Coronary artery (tissue), 2 donors: ENCODE measurements around the gene SNED1.
A peak's percentile ranks its signal among the peaks of the same experiment; 100 is the strongest.

Experiments
- DNase-seq: peaks from one replicate; pipeline ENCODE4 v3.0.0-alpha.2; 2017; ENCODE audit warnings: low spot score
- H3K27ac ChIP-seq, 2 donors: fragments of 200-600 bp; sonication (generic); one replicate each; pipeline ENCODE4 v1.5.1; 2016 to 2019
- H3K4me3 ChIP-seq: fragments of 200-600 bp; sonication (generic); 2 replicates; pipeline ENCODE4 v1.5.1; 2016; ENCODE audit warnings: mild to moderate bottlenecking, moderate library complexity
- TF ChIP-seq, protein P1 (sequence below): fragments of 200-600 bp; sonication (generic); IDR thresholded peaks from one replicate; pipeline ENCODE4 v1.5.1; 2019; ENCODE audit warnings: antibody characterized with exemption

SNED1 gene

DNA sequence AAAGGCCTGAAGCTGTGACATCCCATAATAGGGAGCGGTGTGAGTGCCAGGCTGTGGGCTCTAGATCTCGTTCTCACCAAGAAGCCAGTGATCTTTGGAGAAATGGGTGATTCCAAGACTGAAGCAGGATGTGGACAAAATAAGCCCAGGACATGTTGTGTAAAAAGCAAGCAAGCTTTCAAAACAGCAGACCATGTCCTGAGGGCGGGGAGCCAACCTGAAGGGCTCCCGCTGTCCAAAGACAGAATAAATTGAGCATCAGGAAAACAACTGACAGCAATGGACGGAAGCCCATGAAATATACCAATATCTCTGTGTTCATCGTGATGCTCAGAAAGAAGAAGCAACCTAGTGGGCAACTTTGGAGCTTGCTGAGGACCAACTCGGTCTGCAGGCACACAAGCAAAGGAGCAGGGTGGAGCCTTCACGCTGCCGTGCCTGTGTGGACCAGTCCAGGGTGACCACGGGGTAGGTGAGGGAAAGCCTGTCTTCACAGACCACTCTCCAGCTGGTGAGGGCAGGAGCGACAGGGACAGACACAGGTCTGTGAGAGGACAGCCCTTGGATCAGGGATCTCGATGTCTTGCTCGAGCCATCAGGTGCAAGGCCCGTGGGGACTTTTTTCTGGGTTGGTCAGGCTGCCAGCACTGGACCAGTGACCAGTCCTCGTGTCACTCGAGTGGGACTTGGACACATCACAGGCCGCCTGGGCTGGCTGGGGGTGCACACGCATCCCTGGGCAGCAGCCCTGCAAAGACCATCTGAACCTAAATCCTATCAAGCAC, 82.2 kb downstream of the SNED1 start:
- H3K27ac ChIP-seq, result no peak overlapping the region
- H3K4me3 ChIP-seq, result no peak overlapping the region
- peak; percentile 71 for DNase-seq
- TF ChIP-seq, protein P1, sequence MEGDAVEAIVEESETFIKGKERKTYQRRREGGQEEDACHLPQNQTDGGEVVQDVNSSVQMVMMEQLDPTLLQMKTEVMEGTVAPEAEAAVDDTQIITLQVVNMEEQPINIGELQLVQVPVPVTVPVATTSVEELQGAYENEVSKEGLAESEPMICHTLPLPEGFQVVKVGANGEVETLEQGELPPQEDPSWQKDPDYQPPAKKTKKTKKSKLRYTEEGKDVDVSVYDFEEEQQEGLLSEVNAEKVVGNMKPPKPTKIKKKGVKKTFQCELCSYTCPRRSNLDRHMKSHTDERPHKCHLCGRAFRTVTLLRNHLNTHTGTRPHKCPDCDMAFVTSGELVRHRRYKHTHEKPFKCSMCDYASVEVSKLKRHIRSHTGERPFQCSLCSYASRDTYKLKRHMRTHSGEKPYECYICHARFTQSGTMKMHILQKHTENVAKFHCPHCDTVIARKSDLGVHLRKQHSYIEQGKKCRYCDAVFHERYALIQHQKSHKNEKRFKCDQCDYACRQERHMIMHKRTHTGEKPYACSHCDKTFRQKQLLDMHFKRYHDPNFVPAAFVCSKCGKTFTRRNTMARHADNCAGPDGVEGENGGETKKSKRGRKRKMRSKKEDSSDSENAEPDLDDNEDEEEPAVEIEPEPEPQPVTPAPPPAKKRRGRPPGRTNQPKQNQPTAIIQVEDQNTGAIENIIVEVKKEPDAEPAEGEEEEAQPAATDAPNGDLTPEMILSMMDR, result no peak

DNA sequence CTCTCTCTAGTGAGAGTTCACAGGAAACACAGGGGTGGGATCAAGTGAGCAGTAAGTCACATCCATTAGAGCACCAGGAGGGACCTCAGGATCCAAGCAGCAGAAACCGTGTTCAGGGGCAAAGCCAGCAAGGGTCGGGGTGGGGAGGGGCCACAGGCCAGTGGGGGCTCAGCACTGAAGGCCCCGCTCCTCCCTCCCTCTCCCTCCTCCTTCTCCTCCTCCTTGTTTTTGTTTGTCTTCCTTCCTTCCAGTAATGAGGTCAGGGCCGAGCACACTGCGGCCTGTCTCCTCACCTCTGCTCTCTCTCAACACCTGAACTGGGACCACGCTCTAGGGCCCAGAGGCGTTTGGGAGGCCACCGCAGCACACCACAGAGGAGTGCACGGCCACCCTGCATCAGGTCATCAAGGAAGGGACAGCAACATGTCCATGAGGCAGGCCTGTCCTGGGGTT, 82.8 kb downstream of the SNED1 start:
- TF ChIP-seq, protein P1, result no peak
- Histone ChIP-seq H3K4me3 (no peak overlapping the region), H3K27ac (no peak overlapping the region)
- DNase-seq, result peak; percentile 72

DNA sequence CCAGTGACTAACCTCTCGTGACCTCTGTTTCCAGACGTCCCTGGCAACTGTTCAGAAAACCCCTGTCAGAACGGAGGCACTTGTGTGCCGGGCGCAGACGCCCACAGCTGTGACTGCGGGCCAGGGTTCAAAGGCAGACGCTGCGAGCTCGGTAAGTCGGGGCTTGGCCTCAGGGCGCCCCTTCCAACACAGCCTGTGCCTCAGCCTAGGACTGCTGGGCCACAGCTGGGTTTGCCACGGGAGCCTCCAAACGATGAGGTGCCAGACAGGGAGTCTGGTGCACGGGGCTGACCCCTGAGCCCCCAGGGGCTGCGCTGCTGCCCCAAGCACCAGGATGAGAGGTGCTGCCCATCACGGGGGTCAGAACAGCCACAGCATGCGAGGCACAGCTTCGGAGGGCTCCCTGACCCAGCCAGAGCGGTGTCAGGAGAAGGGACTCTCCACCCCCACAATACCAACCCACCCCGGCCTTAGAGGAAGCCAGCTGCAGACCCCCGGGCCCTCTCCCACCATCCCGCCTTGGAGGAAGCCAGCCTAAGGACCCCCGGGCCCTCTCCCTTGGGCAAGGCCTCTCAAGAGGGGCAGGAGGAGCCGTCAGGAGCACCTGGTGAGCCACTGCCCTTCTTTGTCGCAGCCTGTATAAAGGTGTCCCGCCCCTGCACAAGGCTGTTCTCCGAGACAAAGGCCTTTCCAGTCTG, 83.4 kb downstream of the SNED1 start:
- TF ChIP-seq, protein P1, result no peak
- no peak overlapping the region for H3K27ac ChIP-seq
- DNase-seq, result peak; percentile 60

DNA sequence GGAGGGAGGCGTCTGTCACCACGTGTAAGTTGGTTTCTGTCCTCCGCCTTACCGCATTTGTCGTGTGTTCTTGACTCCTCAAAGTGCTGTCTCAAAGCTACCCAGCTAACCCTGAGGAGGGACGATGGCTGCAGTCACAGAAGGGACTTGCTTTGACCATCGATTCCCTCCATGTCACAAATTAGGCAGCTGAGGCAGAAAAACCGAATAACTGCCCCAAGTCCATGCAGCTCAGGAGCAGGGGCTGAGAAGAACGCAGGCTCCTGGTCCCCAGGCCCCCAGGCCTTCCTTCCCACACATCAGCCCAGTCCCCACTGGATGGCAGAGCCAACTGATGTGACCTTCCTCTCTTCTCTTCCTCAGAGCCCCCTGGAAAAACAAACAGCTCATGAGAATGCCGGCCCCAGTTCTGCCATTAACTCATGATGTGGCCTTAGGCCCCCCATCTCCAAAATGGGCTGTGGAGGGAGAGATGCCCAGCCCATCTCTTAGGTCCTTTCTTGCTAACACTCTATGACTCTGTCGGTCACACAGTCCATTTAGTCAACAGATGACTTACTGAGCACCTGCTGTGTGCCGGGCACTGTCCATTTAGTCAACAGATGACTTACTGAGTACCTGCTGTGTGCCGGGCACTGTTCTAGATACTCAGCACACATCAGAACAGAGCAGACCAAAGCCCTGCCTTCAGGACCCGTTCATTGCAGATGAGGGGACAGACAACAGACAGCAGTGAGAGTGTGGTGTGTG, 84.1 kb downstream of the SNED1 start:
- peak; percentile 52 for DNase-seq
- Histone ChIP-seq H3K27ac (no peak overlapping the region), H3K4me3 (no peak overlapping the region)
- TF ChIP-seq, protein P1, result no peak

More for the DNA sequence above, 83.4 kb downstream of the SNED1 start:
- H3K4me3 ChIP-seq, result no peak overlapping the region

DNA sequence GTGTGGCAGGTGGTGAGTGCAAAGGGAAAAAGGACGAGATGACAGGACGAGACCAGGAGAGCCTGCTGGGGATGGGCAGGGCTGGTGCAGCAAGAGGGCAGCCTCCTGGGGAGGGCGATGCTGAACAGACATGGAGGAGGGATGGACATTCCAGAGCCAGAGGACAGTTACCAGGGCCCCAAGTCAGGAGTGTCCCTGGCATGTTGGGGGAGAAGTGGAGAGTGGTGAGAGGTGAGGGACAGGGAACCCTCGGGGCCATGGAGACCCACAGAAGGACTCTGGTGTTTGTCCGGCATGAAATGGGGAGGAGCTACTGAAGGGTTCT, 84.6 kb downstream of the SNED1 start:
- no peak overlapping the region for H3K27ac ChIP-seq
- DNase-seq, result peak; percentile 52
- TF ChIP-seq, protein P1, result no peak
- no peak overlapping the region for H3K4me3 ChIP-seq

DNA sequence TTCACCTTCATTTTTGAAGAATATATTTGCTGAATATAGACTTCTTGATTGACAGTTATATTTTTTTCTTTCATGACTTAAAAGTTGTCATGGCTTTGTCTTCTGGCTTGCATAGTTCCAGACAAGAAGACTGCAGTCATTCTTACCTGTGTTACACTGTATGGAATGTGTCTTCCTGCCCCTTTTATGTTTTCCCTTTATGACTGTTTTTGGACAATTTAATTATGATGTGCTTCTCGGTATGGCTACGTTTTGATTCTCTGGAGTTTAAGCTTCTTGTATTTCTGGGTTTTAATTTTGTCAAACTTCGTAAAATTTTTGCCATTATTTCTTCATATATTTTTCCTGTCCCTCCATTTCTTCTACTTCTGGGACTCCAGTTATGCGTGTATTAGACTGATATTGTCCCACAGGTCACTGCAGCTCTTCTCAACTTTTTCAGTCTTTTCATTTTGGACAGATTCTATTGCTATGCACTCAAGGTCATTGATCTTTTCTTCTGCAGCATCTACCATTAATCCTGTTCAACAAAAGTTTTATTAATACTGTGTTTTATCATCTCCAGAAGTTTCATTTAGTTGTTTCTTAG, 86.5 kb downstream of the SNED1 start:
- TF ChIP-seq, protein P1, result no peak
- no peak for DNase-seq
- no peak overlapping the region for H3K27ac ChIP-seq
- no peak overlapping the region for H3K4me3 ChIP-seq
